Spleen (tissue), 11 donors: ENCODE data around the gene SULF2. TPM values are rescaled to one million over a fixed set of nuclear protein-coding genes. Genes with fewer than 3 reads are reported as not detected.

Experiments used
- DNase-seq: peaks from one replicate; pipeline ENCODE4 v3.0.0-alpha.2; 2020
- H3K27ac ChIP-seq, 8 donors: fragments of 200-600 bp; sonication (generic) in 7 of 8; 1 replicate in 4 of 8; 2 replicates in 4 of 8; pipeline versions ENCODE4 v1.5.0 to v1.8.0; 2016 to 2021; ENCODE audit warnings: inconsistent platforms in 4 of 8, mild to moderate bottlenecking in 4 of 8, moderate library complexity in 1 of 8
- H3K27me3 ChIP-seq, 7 donors: fragments of 200-600 bp; sonication (generic) in 6 of 7; replicated peaks in 1 of 7; 1 replicate in 4 of 7; 2 replicates in 3 of 7; pipeline versions ENCODE4 v1.5.0 to v1.8.0; 2016 to 2021; ENCODE audit warnings: inconsistent platforms in 3 of 7, mild to moderate bottlenecking in 1 of 7
- H3K36me3 ChIP-seq, 6 donors: fragments of 200-600 bp; sonication (generic) in 5 of 6; 1 replicate in 4 of 6; 2 replicates in 2 of 6; pipeline versions ENCODE4 v1.5.0 to v1.8.0; 2016 to 2021; ENCODE audit warnings: inconsistent platforms in 2 of 6
- H3K4me1 ChIP-seq, 6 donors: fragments of 200-600 bp; sonication (generic) in 5 of 6; 1 replicate in 3 of 6; 2 replicates in 3 of 6; pipeline versions ENCODE4 v1.5.0 to v1.8.0; 2016 to 2021; ENCODE audit warnings: inconsistent platforms in 3 of 6
- H3K4me3 ChIP-seq, 8 donors: fragments of 200-600 bp; sonication (generic) in 7 of 8; 1 replicate in 4 of 8; 2 replicates in 4 of 8; pipeline versions ENCODE4 v1.5.0 to v1.8.0; 2016 to 2021; ENCODE audit warnings: inconsistent platforms in 4 of 8, mild to moderate bottlenecking in 4 of 8, moderate library complexity in 2 of 8
- H3K9me3 ChIP-seq, 8 donors: fragments of 200-600 bp; sonication (generic) in 7 of 8; 1 replicate in 4 of 8; 2 replicates in 4 of 8; pipeline versions ENCODE4 v1.5.0 to v1.8.0; 2016 to 2021; ENCODE audit warnings: inconsistent platforms in 4 of 8
- CTCF ChIP-seq, 11 experiments: fragments of 200-600 bp in 7 of 11; fragments of 450-650 bp in 4 of 11; sonication (generic) in 4 of 11; IDR thresholded peaks in 8 of 11; conservative IDR thresholded peaks in 3 of 11; 1 replicate in 7 of 11; 2 replicates in 4 of 11; pipeline versions ENCODE4 v1.4.0 to v1.8.0; 2016 to 2021; ENCODE audit warnings: antibody characterized with exemption in 11 of 11, inconsistent platforms in 4 of 11, mild to moderate bottlenecking in 1 of 11
- POLR2A ChIP-seq, 3 donors: fragments of 450-650 bp; IDR thresholded peaks; one replicate each; pipeline ENCODE4 v1.5.1; 2017; ENCODE audit warnings: antibody characterized with exemption in 3 of 3, mild to moderate bottlenecking in 1 of 3
- POLR2AphosphoS5 ChIP-seq, 3 donors: sonication (generic); formaldehyde crosslinking; IDR thresholded peaks; one replicate each; pipeline ENCODE4 v1.5.1; 2017; ENCODE audit warnings: antibody characterized with exemption in 3 of 3
- WGBS, 5 donors: extraction: QIAGEN DNeasy Blood & Tissue Kit in 3 of 5; methylation state at CpG; one replicate each; pipeline versions ENCODE4 v1.1.5 to v1.1.7; 2013 to 2018; 5-methylcytosine and 5-hydroxymethylcytosine counted together
- intact Hi-C: fragments of 100-400 bp; cut with DNase I; formaldehyde crosslinking; loops from one replicate; pipeline ENCODE4 v1.15.0; 2023; ENCODE audit warnings: low total_unique reads
- polyA plus RNA-seq, 3 donors: library from polyadenylated mRNA; stranded (reverse); fragments of 200-250 nt; gene quantifications; one replicate each; pipeline ENCODE4 v1.2.1, GENCODE V29; 2013
- total RNA-seq, 7 donors: library from RNA; depleted of rRNA in 3 of 7; stranded (reverse); fragments of >200 nt in 3 of 7; fragmentation: NEBNext Ultra II Directional in 4 of 7; extraction: Animal tissue kit (Norgen Biotek cat#: 25700) in 4 of 7; gene quantifications; one replicate each; pipeline versions ENCODE4 v1.1.0 to v1.2.1, GENCODE V29; 2016 to 2021
- donor health status: healthy with polysubstance abuse.
- donor health status: DM: no; HTN: no; CAD: no; lungs with moderate emphysema.
- donor health status: DM: no; HTN: no; CAD: no.
- donor health status: Bipolar disorder and iron deficiency.
- donor health status: healthy.
- donor health status: DM: no; HTN: no; CAD: no.
- donor health status: DM: yes; HTN: yes; CAD: no.

SULF2 gene
- total and polyA plus RNA-seq, 10 donors = 5.5 to 49.1 (median 15.7) TPM

- no peak for DNase-seq
- Histone ChIP-seq H3K27me3 (no peaks in the 10 kb centered on the region), H3K4me3 (no peak overlapping the region), H3K36me3 (peaks cover 0 to 21% (median 7%) of the 10 kb centered on the region in 6 donors), H3K4me1 (peaks cover 0 to 12% (median 7%) of the 10 kb centered on the region in 6 donors), H3K9me3 (no peaks in the 10 kb centered on the region), H3K27ac (no peak overlapping the region)
- no peak for TF ChIP-seq CTCF (IDR thresholded peaks at IDR 0.05 in 8 of 11, conservative IDR thresholded peaks at IDR 0.05 in 3 of 11)
- TF ChIP-seq POLR2AphosphoS5 (IDR thresholded peaks at IDR 0.05) = peak in 1 of 3 donors; percentile 49
- intact Hi-C loops = no loop called here
- 91 to 97% (median 95%) methylated on average over 17 to 19 of the region's 19 CpGs for WGBS, 5 donors
Measured at GRCh38 chr20:47666304-47666703, 119.0 kb downstream of the SULF2 start.

GRCh38 chr20:47665221-47665991 lies 119.9 kb downstream of the SULF2 start:
- no peaks in the 10 kb centered on the region for H3K27me3 ChIP-seq
- no peak for DNase-seq
- peaks cover 0 to 30% (median 11%) of the 10 kb centered on the region in 6 donors for H3K36me3 ChIP-seq
- H3K4me1 ChIP-seq = peaks cover 0 to 12% (median 7%) of the 10 kb centered on the region in 6 donors
- H3K27ac ChIP-seq = no peak overlapping the region
- H3K9me3 ChIP-seq = no peaks in the 10 kb centered on the region
- 83 to 90% (median 89%) methylated on average over 17 to 27 of the region's 27 CpGs for WGBS, 5 donors
- intact Hi-C loops = no loop called here
- H3K4me3 ChIP-seq = no peak overlapping the region
- no peak for TF ChIP-seq POLR2A (IDR thresholded peaks at IDR 0.05)
- peak in 1 of 3 donors; percentile 65 for TF ChIP-seq POLR2AphosphoS5 (IDR thresholded peaks at IDR 0.05)

GRCh38 chr20:47664744-47665143 lies 120.5 kb downstream of the SULF2 start:
- DNase-seq = no peak
- intact Hi-C loops = loop anchor here (5.0 kb wide), 1 partner anchor 958 kb away; no protein-coding TSS in a partner anchor
- WGBS, 5 donors = 87 to 95% (median 92%) methylated on average over 12 of the region's 12 CpGs
- peaks cover 0 to 36% (median 11%) of the 10 kb centered on the region in 6 donors for H3K36me3 ChIP-seq
- no peak overlapping the region for H3K4me3 ChIP-seq
- no peaks in the 10 kb centered on the region for H3K27me3 ChIP-seq
- TF ChIP-seq CTCF (IDR thresholded peaks at IDR 0.05 in 8 of 11, conservative IDR thresholded peaks at IDR 0.05 in 3 of 11) = no peak
- TF ChIP-seq POLR2A (IDR thresholded peaks at IDR 0.05) = no peak
- TF ChIP-seq POLR2AphosphoS5 (IDR thresholded peaks at IDR 0.05) = no peak
- no peak overlapping the region for H3K27ac ChIP-seq
- H3K9me3 ChIP-seq = no peaks in the 10 kb centered on the region
- H3K4me1 ChIP-seq = peaks cover 0 to 12% (median 7%) of the 10 kb centered on the region in 6 donors

- Histone ChIP-seq H3K36me3 (peaks cover 0 to 43% (median 11%) of the 10 kb centered on the region in 6 donors), H3K9me3 (no peaks in the 10 kb centered on the region), H3K4me1 (peaks cover 0 to 12% (median 7%) of the 10 kb centered on the region in 6 donors), H3K27me3 (no peaks in the 10 kb centered on the region), H3K4me3 (no peak overlapping the region), H3K27ac (no peak overlapping the region)
- intact Hi-C loops = loop anchor here (5.0 kb wide), 1 partner anchor 958 kb away; no protein-coding TSS in a partner anchor
- no peak for DNase-seq
- 80 to 100% (median 88%) methylated on average over 1 to 2 of the region's 2 CpGs for WGBS, 5 donors
- TF ChIP-seq POLR2A (IDR thresholded peaks at IDR 0.05) (no peak), POLR2AphosphoS5 (IDR thresholded peaks at IDR 0.05) (peak in 1 of 3 donors; percentile 16), CTCF (IDR thresholded peaks at IDR 0.05 in 8 of 11, conservative IDR thresholded peaks at IDR 0.05 in 3 of 11) (peak in 5 of 11 experiments; percentile 2 to 39 (median 6))
Measured at GRCh38 chr20:47664068-47664437, 121.2 kb downstream of the SULF2 start.
